Activated CD4-positive, CD25-positive, alpha-beta regulatory T cell treated with anti-CD3 and anti-CD28 coated beads, Interleukin-2, amount 50 U/mL, for 16 hours (primary cell): ENCODE results near the gene DIP2C.
"Not testable (repeated sequence)": the region's sequence is repeated elsewhere in the genome, so short reads cannot be mapped to it uniquely, and the experiment has no call there.

Experiments used
- DNase-seq: peaks from one replicate; pipeline ENCODE4 v3.0.0-alpha.2; 2020; ENCODE audit warnings: low read depth, low spot score

The DIP2C gene

DNA sequence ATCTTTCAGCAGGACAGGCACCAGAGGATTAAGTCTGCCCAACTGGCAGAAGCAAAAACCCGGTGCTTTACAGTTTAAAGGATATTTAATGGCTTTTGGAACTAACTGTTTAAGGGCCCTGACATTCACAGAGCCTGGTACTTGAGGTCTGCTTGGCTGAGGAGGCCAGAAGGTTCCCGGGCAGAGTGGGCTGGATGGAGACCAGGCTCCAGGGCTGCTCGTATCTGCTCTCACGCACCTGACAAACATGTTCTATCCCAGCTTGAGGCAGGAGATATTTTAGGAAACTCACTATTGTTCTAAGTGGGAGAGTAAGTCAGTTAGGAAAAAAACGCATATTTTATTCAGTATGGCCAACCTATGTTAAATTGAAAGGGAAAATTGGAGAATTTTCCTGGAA is 410.8 kb downstream of the DIP2C start:
- DNase-seq: no peak

DNA sequence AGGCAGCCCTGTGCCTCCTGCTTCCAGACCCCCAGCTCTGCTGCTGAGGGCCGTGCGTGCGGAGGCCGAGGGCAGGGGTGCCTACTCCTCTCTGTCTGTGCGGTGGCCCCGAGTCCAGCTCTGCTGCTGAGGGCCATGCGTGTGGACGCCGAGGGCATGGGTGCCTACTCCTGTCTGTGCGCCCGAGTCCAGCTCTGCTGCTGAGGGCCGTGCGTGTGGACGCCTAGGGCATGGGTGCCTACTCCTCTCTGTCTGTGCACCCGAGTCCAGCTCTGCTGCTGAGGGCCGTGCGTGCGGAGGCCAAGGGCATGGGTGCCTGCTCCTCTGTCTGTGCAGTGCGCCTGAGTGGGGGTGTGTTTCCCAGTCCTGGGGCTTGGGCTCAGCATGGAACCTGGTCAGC is 411.5 kb downstream of the DIP2C start:
- no peak for DNase-seq

DNA sequence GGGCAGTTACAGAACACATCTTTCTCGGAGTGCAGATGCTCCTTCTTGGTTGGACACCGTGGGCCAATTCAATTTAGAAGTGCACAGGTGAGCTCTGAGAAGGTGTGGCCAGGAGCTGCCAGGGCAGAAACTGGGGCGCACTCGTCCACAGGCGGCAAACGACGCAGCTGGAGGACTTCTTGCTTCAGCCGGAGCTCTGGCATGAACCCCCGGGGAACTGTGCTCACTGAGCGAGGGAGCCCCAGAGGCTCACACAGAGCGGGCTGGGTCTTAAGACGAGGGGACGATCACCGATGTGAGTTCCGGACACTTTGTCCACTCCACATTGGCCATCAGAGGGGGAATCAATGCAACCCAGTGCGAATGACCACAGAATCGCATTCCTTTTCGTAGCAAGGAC is 413.8 kb downstream of the DIP2C start:
- no peak for DNase-seq

DNA sequence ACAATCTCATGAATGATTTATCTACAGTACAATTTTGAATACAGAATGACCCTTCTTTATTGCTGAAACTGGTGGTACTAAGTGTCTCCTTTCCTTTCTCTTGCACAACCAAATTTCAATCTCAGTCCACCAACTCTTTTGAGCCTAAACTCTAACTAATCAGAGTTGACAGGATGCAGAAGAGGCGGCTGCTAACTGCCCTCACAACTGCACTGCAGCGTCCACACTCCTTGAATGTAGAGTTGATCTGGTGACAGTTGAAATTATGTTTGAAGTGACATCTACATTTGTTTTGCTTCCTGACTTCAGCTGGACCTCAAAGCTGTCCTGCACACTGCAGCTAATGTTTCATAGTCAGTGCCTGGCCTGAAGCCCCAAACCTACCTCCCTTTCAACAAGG is 414.6 kb downstream of the DIP2C start:
- DNase-seq: no peak

DNA sequence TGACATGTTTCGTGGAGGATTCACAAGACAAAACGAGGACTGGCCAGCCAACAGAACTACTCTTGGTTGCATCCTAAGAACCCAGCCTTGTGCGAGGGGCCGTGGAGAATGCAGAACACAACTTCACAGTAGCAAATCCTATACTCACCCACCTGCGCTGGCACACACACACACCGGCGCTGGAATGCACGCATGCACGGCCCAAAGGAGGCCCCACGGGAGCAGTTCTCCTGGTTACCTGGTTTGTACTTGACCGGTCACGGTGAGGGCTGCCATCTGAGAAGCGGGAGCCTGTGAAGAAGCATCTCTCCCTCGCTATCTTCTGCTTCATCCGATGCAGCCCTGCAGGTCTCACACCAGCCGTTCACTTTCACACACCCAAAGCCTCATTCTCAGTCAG is 416.4 kb downstream of the DIP2C start:
- DNase-seq: no peak

DNA sequence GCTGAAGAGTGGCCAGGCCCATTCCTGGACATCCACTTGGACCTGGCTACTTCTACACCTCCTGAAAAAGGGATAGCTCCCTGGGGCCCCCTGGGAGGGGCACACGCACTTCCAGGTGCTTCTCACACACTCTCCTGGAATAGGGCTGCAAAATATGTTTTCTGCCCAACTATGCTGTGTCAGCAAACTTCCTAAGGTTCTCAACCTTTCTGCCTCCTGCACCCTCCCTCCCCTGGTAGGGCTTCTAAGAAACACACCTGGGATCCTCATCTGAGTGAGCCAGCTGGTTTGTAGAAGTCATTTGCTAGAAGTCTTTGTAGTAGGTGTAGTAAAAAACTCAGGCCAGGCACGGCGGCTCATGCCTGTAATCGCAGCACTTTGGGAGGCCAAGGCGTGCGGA is 417.7 kb downstream of the DIP2C start:
- DNase-seq: no peak

DNA sequence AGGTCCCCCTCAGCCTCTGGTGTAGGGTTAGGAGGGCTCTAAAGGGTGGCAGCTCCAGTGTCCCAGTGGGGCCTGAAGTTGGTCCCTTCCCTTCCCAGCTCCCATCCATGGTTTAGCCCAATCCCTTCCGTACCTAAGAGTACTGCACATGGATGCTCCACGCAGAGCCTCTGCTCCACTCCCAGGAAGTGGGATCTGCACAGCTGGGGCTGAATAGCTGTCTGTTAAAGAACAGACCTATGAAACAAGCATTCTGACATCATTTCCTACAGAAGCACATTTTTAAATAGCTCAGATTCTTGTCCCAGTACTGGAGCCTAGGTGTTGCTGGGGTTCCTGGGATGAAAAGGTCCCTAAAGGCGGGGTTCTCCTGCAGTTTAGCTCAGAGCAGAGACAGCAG is 418.3 kb downstream of the DIP2C start:
- DNase-seq: no peak

DNA sequence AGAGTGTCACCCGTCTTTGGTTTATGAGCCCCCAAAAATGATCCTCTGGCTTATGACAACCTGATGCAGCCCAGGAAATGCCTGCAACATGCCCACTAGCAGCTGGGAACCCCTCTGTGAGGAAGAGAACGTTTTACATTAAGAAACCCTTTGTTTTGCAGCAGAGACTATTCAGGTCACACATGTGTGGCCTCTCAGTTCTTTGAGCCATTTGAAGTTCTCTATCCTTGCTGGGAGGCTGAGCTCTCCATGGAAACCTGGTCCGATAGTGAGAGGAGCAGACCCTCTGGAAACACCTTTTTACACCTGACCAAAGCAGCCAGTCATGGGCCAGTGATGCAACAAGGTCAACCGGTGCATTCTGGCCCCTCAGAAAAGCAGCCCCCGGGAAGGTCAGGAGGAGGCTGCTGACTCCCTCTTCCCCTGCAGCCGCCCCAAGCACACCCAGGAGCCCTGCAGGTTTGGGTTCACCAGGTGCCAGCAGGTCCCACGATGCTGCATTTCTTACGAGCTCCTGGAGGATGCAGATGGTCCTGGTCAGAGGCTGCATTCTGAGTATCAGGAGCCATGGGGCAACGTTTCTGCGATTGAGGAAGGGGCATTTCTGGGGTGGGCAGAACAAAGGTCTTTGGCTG is 419.9 kb downstream of the DIP2C start:
- no peak for DNase-seq

DNA sequence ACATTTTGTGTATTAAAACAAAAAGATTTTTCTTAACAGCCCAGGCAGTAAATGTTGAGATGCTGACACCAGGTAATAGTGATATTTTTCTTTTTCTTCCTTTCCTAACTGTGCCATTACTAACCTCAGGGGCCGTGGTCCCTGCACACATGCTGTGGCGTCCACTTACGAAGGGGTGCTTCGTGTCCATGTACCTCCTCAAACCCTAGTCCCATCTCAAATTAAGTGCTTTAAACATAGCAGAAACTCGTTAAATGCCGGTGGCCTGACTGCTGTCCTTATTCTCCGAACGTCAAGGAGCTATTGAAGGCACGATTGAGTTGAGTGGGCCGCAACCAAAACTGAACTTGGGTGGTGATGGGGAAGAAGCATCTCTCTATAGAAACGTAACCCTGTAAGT is 421.8 kb downstream of the DIP2C start:
- no peak for DNase-seq

DNA sequence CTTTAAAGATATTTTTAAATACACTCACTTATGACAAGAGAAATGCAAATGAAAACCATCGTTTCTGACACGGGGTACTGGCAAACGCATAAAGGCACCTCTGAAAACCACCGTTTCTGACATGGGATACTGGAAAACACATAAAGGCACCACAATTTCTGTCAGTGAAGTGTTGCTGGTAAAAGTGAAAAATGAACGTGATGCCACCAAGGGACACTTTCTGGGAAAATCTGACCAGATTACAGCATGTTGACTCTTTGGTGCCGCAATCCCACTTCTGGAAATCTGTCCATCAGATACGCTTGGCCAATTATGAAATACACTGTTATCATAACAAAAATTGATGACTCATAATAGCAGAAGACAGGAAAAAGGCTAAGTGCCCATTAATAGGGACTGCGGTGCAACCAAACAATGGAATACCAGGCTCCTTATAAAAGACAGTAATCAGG is 422.5 kb downstream of the DIP2C start:
- DNase-seq: no peak

DNA sequence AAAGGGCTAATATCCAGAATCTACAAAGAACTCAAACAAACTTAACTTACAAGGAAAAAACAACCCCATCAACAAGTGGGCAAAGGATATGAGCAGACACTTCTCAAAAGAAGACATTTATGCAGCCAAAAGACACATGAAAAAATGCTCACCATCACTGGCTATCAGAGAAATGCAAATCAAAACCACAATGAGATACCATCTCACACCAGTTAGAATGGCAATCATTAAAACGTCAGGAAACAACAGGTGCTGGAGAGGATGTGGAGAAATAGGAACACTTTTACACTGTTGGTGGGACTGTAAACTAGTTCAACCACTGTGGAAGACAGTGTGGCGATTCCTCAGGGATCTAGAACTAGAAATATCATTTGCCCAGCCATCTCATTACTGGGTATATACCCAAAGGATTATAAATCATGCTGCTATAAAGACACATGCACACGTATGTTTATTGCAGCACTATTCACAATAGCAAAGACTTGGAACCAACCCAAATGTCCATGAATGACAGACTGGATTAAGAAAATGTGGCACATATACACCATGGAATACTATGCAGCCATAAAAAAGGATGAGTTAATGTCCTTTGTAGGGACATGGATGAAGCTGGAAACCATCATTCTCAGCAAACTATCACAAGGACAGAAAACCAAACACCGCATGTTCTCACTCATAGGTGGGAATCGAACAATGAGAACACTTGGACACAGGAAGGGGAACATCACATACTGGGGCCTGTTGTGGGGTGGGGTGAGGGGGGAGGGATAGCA is 423.5 kb downstream of the DIP2C start:
- DNase-seq: not testable (repeated sequence)

DNA sequence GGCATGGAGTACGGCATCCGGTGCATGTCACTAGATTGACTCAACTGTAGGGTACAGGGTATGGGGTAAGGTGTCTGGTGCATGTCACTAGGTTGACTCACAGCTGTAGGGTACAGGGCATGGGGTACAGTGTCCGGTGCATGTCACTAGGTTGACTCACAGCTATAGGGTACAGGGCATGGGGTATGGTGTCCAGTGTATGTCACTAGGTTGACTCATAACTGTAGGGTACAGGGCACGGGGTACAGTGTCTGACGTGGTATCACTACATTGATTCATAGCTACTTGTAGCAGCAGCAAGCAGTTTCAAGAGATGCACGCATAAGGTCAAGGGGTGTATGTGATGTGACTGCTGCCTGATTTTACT is 424.4 kb downstream of the DIP2C start:
- DNase-seq: not testable (repeated sequence)

DNA sequence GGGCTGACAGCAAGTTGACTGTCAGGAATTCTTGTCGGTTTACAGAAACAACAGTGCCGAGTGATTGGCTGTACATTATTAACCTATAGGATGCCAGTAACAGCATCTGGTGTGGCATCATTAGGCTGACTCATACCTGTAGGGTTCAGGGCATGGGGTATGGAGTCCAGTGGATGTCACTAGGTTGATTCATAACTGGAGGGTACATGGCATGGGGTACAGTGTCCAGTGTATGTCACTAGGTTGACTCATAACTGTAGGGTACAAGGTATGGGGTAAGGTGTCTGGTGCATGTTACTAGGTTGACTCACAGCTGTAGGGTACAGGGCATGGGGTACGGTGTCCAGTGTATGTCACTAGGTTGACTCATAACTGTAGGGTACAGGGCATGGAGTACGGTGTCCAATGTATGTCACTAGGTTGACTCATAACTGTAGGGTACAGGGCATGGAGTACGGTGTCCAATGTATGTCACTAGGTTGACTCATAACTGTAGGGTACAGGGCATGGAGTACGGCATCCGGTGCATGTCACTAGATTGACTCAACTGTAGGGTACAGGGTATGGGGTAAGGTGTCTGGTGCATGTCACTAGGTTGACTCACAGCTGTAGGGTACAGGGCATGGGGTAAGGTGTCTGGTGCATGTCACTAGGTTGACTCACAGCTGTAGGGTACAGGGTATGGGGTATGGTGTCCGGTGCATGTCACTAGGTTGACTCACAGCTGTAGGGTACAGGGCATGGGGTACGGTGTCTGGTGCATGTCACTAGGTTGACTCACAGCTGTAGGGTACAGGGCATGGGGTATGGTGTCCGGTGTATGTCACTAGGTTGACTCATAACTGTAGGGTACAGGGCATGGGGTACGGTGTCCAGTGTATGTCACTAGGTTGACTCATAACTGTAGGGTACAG is 425.1 kb downstream of the DIP2C start:
- not testable (repeated sequence) for DNase-seq

DNA sequence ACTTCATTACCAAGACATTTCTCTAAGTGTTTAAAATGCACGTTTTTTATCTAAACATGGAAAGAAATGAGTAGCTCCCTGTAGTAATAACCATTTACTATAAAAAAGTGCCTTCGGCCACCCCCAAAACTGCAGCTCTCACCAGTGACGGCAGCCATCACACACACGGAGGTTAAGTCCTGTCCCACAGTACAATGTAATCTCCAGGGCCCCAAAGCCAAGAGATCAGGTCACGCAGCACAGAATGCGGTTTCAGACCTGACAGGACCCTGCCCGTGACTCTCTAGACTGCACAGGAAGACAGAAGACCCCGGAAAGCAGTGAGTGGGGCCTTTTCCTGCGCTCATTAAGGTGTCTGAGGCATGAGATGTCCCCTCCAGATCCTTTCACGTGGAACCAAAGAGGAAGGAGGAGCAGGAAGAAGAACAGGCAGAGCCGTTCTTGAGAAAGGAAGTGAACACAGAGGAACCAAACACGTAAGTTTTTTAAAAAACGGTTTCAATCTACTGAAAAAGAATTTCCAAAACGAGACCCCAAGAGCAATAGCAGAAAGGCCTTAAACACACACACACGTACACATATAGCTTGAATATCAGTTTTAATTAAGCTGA is 428.5 kb downstream of the DIP2C start:
- DNase-seq: no peak

DNA sequence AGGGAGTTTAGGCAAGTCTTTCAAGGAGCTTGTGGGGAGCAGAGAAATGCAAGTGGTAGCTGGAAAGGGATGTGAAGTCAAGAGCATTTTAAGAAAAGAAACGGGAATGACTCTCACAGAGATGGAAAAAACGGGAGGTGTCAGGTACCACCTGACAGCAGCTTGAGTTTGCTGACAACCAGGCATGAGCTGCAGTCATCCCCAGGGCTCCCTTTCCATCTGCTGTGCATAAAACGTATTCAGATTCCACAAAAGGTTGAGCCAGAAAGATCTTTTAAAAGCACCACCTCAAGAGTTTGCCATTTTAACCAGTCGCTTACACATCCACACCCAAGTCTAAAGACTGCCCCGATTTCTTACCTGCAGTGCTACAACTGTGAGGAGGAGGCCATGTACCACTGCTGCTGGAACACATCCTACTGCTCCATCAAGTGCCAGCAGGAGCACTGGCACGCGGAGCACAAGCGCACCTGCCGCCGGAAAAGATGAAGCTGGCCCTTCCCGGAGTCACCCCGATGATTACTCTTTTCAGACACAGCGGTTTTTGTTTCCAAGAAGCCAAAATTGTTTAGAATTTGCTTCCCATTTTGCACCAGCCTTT is 437.4 kb downstream of the DIP2C start:
- DNase-seq: no peak

DNA sequence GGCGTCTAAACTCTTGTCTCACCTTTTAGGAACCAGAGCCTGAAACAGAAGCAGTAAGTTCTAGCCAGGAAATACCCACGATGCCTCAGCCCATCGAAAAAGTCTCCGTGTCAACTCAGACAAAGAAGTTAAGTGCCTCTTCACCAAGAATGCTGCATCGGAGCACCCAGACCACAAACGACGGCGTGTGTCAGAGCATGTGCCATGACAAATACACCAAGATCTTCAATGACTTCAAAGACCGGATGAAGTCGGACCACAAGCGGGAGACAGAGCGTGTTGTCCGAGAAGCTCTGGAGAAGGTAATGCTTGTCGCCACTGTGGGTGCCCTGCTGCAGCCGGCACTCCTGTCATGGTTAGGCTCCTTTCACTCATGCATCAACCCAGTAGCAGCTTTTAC is 441.2 kb downstream of the DIP2C start:
- no peak for DNase-seq

DNA sequence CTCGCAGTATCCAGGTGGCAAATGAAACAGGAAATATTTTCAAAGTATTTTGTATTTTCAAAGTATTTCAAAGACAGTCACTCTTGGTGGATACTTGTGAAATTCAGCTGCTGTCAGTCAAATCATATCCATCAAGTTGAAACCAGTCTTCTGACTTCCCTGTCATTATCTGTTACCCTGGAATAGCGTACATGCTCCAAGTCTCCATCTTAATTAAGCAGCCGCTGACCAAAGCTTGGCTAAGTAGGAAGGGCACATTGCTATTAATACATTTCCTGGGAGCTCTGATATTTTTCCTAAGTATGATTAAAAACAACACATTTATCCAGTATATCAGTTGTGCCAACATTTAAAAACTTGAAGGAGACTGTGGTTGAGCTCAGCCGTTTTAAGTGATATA is 442.0 kb downstream of the DIP2C start:
- DNase-seq: no peak

DNA sequence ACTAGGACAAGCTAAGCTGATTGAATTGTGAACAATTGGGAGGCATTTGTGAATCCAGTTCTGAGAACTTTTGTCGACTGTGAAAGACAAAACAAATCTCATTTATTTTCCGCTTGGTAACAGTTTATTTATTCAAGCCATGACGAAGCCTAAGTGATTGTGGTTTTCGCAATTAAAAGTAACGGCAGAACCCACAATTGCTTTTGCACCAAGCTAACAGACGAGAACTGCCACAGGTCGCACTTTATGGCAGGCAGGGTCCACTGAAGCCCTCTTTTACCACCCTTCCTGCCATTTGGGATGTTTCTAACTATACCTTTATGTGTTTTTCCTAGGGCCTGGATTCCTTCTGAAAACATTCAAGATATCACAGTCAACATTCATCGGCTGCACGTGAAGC is 443.0 kb downstream of the DIP2C start:
- DNase-seq: no peak

DNA sequence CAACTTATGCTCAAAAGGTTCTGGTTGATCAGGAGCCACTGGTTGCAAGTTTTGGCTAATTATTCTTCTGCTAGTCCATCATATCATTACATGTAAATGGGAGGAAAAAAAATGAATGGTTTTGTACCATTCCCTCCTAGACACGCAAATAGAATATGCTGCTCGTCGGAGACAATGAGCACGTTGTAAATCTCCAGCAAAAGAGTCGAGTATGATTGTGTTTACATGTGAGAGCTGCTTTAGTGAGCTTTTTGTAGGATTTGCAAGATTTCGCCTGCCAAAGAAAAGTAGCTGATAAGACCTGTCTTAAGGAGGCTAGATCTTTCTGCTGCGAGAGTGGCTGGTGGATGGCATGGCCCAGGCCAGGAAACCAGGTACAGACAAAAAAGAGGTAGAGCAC is 445.2 kb downstream of the DIP2C start:
- DNase-seq: no peak

DNA sequence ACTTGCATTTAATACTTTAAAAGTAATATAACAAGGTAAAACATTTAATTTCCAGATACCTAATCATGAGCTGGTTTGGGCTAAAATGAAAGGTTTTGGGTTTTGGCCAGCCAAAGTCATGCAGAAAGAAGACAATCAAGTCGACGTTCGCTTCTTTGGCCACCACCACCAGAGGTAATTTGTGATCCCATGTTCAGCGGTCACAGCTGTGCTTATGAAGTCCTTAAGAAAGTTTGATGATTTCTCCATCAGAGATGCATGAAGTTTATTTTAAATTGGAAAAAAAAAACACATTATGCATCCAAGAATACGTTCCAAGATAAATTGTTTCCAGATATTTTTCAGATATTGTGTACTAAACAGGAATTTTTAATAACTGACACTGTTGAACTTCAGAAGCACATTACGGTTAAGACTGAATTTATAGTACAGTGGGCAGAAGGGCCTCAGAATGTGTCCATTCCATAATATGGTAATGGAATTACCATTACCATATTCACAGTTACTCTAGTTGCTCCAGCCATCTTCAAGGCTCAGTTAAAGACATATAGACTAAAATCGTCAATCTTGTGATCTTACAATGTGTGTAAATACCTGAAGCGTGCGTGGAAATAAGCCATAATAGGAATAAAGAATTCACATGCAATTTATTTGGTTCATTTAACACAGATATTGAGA is 447.4 kb downstream of the DIP2C start:
- DNase-seq: no peak

DNA sequence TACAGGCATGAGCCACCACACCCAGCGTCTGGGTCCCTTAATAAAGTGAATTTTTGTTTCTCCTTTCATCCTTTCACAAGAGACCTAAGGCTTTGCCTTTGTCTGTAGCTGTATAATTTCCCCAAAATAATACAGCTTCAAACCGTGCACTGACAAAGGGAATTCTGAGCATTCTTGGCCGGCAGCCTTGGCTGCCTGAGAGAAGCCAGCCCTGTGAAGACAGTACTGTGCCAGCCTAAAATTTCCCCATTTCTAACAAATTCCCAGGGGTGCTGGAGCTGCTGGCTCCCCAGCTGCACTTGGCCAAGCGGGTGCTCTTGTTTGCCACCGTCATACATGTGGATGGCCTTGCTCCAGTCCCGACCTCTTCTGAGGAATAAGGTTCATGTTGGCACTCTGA is 448.0 kb downstream of the DIP2C start:
- DNase-seq: no peak
